GM12874 (cell line): Measurements from ENCODE around the gene C9orf85.

Experiments used
- TF ChIP-seq, protein P1 (sequence below): IDR thresholded peaks from 2 replicates; pipeline ENCODE4 v1.5.1; 2011; ENCODE audit warnings: low read depth, mild to moderate bottlenecking, control low read depth, low read length, moderate library complexity; ENCODE audit not compliant: insufficient read depth

Gene C9orf85

DNA sequence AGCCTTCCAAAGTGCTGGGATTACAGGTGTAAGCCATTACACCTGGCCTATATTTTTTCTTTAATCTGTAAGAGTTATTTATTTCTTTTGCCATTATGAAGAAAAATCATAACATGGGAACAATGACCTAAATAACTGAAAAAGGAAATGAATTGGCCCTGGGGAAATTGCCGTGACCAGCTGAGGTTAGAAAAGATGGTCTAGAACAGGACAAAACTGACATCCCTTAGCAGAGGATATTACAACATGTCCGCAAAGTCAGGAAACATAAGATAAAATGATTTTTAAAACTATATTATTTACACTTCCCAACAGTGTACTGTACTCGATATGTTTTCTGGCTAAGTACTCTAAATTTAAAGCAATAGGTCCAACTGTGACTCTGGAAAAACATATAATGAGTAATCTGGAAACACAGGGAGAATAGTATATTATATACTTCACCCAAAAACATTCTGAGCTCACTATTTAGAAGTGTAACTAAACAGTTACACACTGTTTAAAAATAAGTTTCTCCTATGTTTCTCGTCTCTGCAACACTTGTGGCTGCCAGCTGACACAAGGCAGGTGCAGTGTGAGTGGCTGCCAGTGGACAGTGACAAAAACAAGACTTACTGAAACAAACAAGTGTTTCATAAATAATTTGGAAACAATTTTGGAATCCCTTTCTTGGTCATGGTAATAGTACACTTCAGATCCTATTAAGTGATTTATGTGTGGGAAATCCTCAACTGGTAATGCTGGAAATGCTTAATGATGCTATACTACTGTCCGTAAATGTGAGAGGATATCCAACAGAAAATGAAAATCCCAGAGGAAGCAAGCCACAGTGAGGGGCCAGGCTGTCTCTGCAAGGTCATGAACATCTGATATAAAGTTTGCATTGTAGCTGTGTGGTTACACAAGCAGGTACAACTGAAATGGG, 69.1 kb downstream of the C9orf85 start:
- TF ChIP-seq, protein P1, sequence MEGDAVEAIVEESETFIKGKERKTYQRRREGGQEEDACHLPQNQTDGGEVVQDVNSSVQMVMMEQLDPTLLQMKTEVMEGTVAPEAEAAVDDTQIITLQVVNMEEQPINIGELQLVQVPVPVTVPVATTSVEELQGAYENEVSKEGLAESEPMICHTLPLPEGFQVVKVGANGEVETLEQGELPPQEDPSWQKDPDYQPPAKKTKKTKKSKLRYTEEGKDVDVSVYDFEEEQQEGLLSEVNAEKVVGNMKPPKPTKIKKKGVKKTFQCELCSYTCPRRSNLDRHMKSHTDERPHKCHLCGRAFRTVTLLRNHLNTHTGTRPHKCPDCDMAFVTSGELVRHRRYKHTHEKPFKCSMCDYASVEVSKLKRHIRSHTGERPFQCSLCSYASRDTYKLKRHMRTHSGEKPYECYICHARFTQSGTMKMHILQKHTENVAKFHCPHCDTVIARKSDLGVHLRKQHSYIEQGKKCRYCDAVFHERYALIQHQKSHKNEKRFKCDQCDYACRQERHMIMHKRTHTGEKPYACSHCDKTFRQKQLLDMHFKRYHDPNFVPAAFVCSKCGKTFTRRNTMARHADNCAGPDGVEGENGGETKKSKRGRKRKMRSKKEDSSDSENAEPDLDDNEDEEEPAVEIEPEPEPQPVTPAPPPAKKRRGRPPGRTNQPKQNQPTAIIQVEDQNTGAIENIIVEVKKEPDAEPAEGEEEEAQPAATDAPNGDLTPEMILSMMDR, result no peak

DNA sequence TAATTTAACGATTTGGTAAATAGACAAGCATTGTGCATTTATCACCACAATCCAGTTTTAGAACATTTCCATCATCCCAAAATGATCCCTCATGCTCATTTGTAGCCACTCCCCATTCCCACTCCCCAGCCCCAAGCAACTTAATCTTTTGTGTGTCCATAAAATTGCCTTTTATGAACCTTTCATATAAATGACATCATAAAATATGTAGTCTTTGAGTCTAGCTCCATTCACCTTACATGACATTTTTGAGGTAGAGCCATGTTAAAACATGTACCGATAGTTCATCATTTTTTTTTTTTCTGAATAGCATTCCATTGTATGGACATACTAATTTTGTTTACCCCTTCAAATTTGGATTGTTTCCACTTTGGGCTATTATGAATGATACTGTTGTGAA, 70.5 kb downstream of the C9orf85 start:
- TF ChIP-seq, protein P1, result no peak

DNA sequence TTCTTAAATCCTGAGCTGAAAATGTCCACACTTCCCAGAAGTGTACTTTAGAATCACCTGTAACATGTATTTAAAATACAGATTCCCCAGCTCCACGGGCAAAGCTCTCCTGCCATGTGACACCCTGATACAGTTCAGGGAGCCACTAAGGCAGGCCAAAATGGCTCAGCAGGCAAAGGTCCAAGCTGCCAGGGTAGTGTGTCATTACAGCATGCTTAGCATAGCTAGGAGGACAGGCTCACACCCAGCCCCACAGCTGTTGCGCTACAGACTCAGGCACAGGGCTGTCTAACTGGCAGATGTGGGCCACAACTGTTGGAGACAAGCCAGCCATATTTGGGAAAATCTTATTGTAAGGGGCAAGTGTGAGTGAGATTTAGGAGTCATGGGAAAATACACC, 73.0 kb downstream of the C9orf85 start:
- TF ChIP-seq, protein P1, result no peak

DNA sequence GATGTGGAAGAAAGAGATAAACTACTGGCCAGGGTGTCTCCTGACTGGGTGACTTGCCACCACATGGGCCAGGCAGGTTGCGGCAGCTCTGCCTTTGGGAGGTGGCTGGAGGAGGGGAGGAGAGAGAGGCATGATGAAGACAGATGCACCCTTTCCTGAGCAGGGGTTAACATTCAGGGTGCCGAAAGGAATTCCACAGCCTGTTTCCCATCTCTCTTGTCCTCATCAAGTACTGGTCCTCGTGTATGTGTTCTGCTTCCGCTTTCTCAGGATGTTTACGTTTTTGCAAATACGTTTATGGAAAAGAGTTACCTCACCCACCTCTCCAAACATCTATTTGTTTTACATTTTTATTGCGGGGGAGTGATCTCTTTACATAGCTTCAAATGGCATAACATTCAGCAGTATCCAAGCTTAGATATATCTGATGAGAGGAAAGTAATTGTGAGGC, 73.4 kb downstream of the C9orf85 start:
- TF ChIP-seq, protein P1, result no peak

DNA sequence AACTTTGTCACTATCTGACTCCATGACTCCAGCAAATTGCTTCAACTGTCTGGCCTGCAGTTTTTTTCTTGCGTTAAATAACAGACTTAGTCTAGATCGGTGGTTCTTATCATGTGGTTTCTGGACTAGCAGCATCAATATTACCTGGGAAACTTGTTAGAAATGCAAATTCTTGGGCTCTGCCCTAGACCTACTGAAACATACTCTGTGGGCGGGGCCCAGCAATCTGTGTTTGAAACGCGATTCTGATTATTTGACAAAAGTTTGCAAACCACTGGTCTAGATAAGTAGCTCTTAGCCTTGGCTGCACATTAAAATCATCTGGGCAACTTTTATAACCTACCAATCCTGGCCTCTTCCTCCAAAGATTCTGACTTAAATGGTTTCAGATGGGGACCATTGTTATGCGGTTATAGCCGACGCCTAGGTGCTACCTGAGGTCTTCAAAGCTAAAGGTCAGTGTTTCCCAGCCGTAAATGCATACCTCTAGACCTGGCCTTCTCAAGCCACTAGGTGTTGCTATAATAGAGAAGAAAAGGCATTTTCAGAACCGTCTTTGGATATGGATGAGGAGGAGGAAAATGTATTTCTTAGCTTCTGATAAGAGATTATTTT, 74.0 kb downstream of the C9orf85 start:
- TF ChIP-seq, protein P1, result no peak

DNA sequence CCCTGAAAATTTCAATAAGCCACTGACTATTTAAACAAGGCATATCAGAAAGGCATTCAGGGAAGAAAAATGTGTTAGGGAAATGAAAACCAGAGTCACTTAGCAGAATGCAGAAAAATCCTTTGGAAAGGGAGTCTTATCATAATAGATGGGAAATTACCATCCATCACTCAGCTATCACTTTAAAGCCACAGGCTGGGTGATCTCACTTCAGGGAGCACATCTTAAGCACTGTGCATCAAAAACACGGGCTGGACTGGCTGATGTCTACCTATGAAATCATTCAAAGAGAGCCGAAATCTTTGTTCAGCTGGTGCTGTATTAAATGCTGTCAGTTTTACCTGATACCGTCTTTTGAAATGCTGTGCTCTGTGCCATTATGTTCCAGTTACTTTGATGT, 75.5 kb downstream of the C9orf85 start:
- TF ChIP-seq, protein P1, result no peak
